ENCODE results near the gene TMEM256. TPM values are rescaled to one million over a fixed set of nuclear protein-coding genes. Genes with fewer than 3 reads are reported as not detected.

The TMEM256 gene
- polyA plus RNA-seq, 3 donors: 39.2 to 81.4 (median 72.6) TPM

DNA sequence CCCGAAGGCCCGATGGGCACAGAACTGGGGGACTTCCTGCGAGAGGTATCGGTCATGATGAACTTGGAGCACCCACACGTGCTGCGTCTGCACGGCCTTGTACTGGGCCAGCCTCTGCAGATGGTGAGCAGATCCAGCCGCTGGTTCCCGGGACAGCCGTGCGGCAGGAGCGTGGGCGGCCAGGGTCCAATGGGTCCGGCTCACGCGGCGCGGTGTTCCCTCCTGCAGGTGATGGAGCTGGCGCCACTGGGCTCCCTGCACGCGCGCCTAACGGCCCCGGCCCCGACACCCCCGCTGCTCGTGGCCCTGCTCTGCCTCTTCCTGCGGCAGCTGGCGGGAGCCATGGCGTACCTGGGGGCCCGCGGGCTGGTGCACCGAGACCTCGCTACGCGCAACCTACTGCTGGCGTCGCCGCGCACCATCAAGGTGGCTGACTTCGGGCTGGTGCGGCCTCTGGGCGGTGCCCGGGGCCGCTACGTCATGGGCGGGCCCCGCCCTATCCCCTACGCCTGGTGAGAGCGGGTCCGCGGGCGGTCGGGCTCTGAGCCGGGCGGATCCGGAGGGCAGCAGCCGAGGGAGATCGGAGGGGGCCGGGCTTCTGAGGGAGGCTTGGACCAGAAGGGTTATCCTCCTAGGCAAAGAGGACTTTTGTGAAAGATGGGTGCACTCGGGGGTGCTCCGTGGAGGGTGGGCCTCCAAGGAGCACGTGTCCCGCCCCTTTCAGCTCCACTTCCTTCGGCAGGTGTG, 20.0 kb downstream of the TMEM256 start:
- H3K79me2 ChIP-seq (ENCODE audit: insufficient read depth, low read length): no peaks in the 10 kb centered on the region
- Mint-ChIP-seq H3K27ac (no peak overlapping the region), H3K36me3 (peaks cover 23 to 24% of the 10 kb centered on the region in 2 donors), H3K9me3 (peaks cover 5 to 17% (median 14%) of the 10 kb centered on the region in 7 donors), H3K4me1 (peaks cover 18% of the 10 kb centered on the region), H3K27me3 (ENCODE audit: low read depth in 3 of 3) (peaks cover 50 to 65% (median 61%) of the 10 kb centered on the region in 3 donors), H3K4me3 (peak overlapping the region; percentile 62 to 76)
- H3K4me1 ChIP-seq (ENCODE audit: control insufficient read depth in 1 of 2, insufficient read depth in 2 of 2, low read length in 2 of 2): peaks cover 16 to 23% of the 10 kb centered on the region in 2 donors
- TF ChIP-seq, protein P1, sequence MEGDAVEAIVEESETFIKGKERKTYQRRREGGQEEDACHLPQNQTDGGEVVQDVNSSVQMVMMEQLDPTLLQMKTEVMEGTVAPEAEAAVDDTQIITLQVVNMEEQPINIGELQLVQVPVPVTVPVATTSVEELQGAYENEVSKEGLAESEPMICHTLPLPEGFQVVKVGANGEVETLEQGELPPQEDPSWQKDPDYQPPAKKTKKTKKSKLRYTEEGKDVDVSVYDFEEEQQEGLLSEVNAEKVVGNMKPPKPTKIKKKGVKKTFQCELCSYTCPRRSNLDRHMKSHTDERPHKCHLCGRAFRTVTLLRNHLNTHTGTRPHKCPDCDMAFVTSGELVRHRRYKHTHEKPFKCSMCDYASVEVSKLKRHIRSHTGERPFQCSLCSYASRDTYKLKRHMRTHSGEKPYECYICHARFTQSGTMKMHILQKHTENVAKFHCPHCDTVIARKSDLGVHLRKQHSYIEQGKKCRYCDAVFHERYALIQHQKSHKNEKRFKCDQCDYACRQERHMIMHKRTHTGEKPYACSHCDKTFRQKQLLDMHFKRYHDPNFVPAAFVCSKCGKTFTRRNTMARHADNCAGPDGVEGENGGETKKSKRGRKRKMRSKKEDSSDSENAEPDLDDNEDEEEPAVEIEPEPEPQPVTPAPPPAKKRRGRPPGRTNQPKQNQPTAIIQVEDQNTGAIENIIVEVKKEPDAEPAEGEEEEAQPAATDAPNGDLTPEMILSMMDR (IDR thresholded peaks at IDR 0.05): no peak
- no peak overlapping the region for H3K27ac ChIP-seq (ENCODE audit: low read depth in 1 of 2, low read length in 2 of 2)
- peaks cover 34 to 59% of the 10 kb centered on the region in 2 donors for H3K27me3 ChIP-seq (ENCODE audit: control insufficient read depth in 2 of 2, insufficient read depth in 2 of 2, low read length in 2 of 2)
- DNase-seq: peak; percentile 37 to 47 (median 43)
- no peaks in the 10 kb centered on the region for H3K9me3 ChIP-seq (replicated peaks in 1 of 2; ENCODE audit: control insufficient read depth in 1 of 2, insufficient read depth in 1 of 2, low read length in 2 of 2)
- H3K4me2 ChIP-seq (replicated peaks; ENCODE audit: extremely low read depth, low read length, poor library complexity, severe bottlenecking): peak overlapping the region; percentile 82
- peak overlapping the region; percentile 36 for H3K9ac ChIP-seq (ENCODE audit: insufficient read depth, low read length, poor library complexity, severe bottlenecking)
- 11% methylated on average over 63 of the region's 65 CpGs for WGBS (ENCODE audit: insufficient coverage)
- intact Hi-C loops (cut with micrococcal nuclease): no loop called here
- no peaks in the 10 kb centered on the region for H4K20me1 ChIP-seq (ENCODE audit: insufficient read depth, low read length)
- H3K4me3 ChIP-seq (replicated peaks in 1 of 3; ENCODE audit: low read depth in 2 of 3, low read length in 3 of 3): peak overlapping the region in 2 of 3 experiments; percentile 8 to 69
- H2AFZ ChIP-seq (ENCODE audit: insufficient read depth, low read depth, low read length, poor library complexity, severe bottlenecking): peak overlapping the region; percentile 71
- H3K36me3 ChIP-seq (replicated peaks in 1 of 2; ENCODE audit: control insufficient read depth in 1 of 2, insufficient read depth in 2 of 2, low read length in 2 of 2): peaks cover 7 to 14% of the 10 kb centered on the region in 2 donors

DNA sequence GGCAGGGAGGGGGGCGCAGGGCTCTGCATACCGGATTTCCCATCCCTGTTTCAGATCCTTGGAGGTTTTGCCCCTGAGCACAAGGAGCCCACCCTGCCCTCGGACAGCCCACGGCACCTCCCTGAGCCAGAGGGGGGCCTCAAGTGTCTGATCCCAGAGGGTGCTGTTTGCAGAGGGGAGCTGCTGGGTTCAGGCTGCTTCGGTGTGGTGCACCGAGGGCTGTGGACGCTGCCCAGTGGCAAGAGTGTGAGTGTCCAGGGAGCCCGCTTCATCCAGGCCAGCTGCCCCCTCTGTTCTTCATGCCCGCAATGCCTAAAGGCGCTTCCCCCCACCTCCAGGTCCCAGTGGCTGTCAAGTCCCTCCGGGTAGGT, 20.5 kb downstream of the TMEM256 start:
- peaks cover 34 to 59% of the 10 kb centered on the region in 2 donors for H3K27me3 ChIP-seq (ENCODE audit: control insufficient read depth in 2 of 2, insufficient read depth in 2 of 2, low read length in 2 of 2)
- H3K9ac ChIP-seq (ENCODE audit: insufficient read depth, low read length, poor library complexity, severe bottlenecking): no peak overlapping the region
- peak overlapping the region; percentile 82 for H3K4me2 ChIP-seq (replicated peaks; ENCODE audit: extremely low read depth, low read length, poor library complexity, severe bottlenecking)

More for the DNA sequence above, 20.5 kb downstream of the TMEM256 start:
- TF ChIP-seq, protein P1 (IDR thresholded peaks at IDR 0.05): no peak
- Histone ChIP-seq H4K20me1 (ENCODE audit: insufficient read depth, low read length) (no peaks in the 10 kb centered on the region), H3K4me1 (ENCODE audit: control insufficient read depth in 1 of 2, insufficient read depth in 2 of 2, low read length in 2 of 2) (peaks cover 16 to 23% of the 10 kb centered on the region in 2 donors), H3K27ac (ENCODE audit: low read depth in 1 of 2, low read length in 2 of 2) (no peak overlapping the region), H3K36me3 (replicated peaks in 1 of 2; ENCODE audit: control insufficient read depth in 1 of 2, insufficient read depth in 2 of 2, low read length in 2 of 2) (peaks cover 1 to 8% of the 10 kb centered on the region in 2 donors), H2AFZ (ENCODE audit: insufficient read depth, low read depth, low read length, poor library complexity, severe bottlenecking) (no peak overlapping the region), H3K4me3 (replicated peaks in 1 of 3; ENCODE audit: low read depth in 2 of 3, low read length in 3 of 3) (no peak overlapping the region), H3K79me2 (ENCODE audit: insufficient read depth, low read length) (no peaks in the 10 kb centered on the region), H3K9me3 (replicated peaks in 1 of 2; ENCODE audit: control insufficient read depth in 1 of 2, insufficient read depth in 1 of 2, low read length in 2 of 2) (no peaks in the 10 kb centered on the region)
- H3K4me3 Mint-ChIP-seq: peak overlapping the region in 1 of 2 donors; percentile 84
- 92% methylated on average over 11 of the region's 11 CpGs for WGBS (ENCODE audit: insufficient coverage)
- peaks cover 7 to 19% (median 14%) of the 10 kb centered on the region in 7 donors for H3K9me3 Mint-ChIP-seq
- DNase-seq: no peak
- peaks cover 18% of the 10 kb centered on the region for H3K4me1 Mint-ChIP-seq
- intact Hi-C loops (cut with micrococcal nuclease): no loop called here
- peaks cover 18 to 19% of the 10 kb centered on the region in 2 donors for H3K36me3 Mint-ChIP-seq
- peaks cover 50 to 71% (median 63%) of the 10 kb centered on the region in 3 donors for H3K27me3 Mint-ChIP-seq (ENCODE audit: low read depth in 3 of 3)
- H3K27ac Mint-ChIP-seq: peak overlapping the region in 2 of 7 donors; percentile 25 to 47

Data from CD14-positive monocyte (primary cell).